Neuronal stem cell (in vitro differentiated cells): ENCODE results near the gene UGT2A3.
A peak's percentile ranks its signal among the peaks of the same experiment; 100 is the strongest.

ENCODE experiments used
- DNase-seq: peaks from one replicate; pipeline ENCODE4 v3.0.0-alpha.2; 2013; ENCODE audit warnings: low spot score
- H2AFZ ChIP-seq: one replicate; pipeline ENCODE4 v1.6.1; 2013; ENCODE audit warnings: mild to moderate bottlenecking, low read length, inconsistent platforms
- H2AK5ac ChIP-seq: 2 replicates; pipeline ENCODE4 v1.6.1; 2013; ENCODE audit warnings: low read depth, mild to moderate bottlenecking, inconsistent platforms, low read length, moderate library complexity, mixed read lengths
- H2BK120ac ChIP-seq: 2 replicates; pipeline ENCODE4 v1.6.1; 2013; ENCODE audit warnings: low read depth, mild to moderate bottlenecking, inconsistent platforms, low read length, moderate library complexity, mixed read lengths
- H2BK12ac ChIP-seq: one replicate; pipeline ENCODE4 v1.6.1; 2013; ENCODE audit warnings: low read length, inconsistent platforms
- H2BK15ac ChIP-seq: 2 replicates; pipeline ENCODE4 v1.6.1; 2013; ENCODE audit warnings: mild to moderate bottlenecking, low read length, inconsistent platforms, mixed read lengths
- H2BK5ac ChIP-seq: one replicate; pipeline ENCODE4 v1.6.1; 2013; ENCODE audit warnings: inconsistent platforms, mild to moderate bottlenecking, low read length, moderate library complexity
- H3K14ac ChIP-seq: one replicate; pipeline ENCODE4 v1.6.1; 2013; ENCODE audit warnings: low read length, inconsistent platforms
- H3K18ac ChIP-seq: 2 replicates; pipeline ENCODE4 v1.6.1; 2013; ENCODE audit warnings: low read length, inconsistent platforms
- H3K23ac ChIP-seq: 2 replicates; pipeline ENCODE4 v1.6.1; 2013; ENCODE audit warnings: low read depth, mild to moderate bottlenecking, mixed read lengths, low read length, inconsistent platforms; ENCODE audit not compliant: poor library complexity
- H3K27ac ChIP-seq: replicated peaks from 3 replicates; pipeline ENCODE4 v1.5.1; 2013; ENCODE audit warnings: low read length, inconsistent platforms
- H3K27me3 ChIP-seq, 3 experiments: 2 replicates each; pipeline ENCODE4 v1.6.1; 2013; ENCODE audit warnings: low read length in 3 of 3, mild to moderate bottlenecking in 2 of 3, inconsistent platforms in 1 of 3, low read depth in 1 of 3, mixed read lengths in 1 of 3, moderate library complexity in 1 of 3; ENCODE audit not compliant: control insufficient read depth in 3 of 3, insufficient read depth in 3 of 3
- H3K36me3 ChIP-seq, 2 donors: replicated peaks in 1 of 2; 2 replicates each; pipeline ENCODE4 v1.6.1; 2013; ENCODE audit warnings: low read length in 2 of 2; ENCODE audit not compliant: control insufficient read depth in 2 of 2, insufficient read depth in 2 of 2
- H3K4ac ChIP-seq: 2 replicates; pipeline ENCODE4 v1.6.1; 2013; ENCODE audit warnings: inconsistent platforms, mild to moderate bottlenecking, low read length, moderate library complexity
- H3K4me1 ChIP-seq, 2 donors: 1 replicate in 1 of 2; 2 replicates in 1 of 2; pipeline ENCODE4 v1.6.1; 2013; ENCODE audit warnings: low read length in 2 of 2, low read depth in 1 of 2; ENCODE audit not compliant: control insufficient read depth in 2 of 2, insufficient read depth in 1 of 2
- H3K4me2 ChIP-seq: one replicate; pipeline ENCODE4 v1.6.1; 2013; ENCODE audit warnings: mild to moderate bottlenecking, low read length, inconsistent platforms; ENCODE audit not compliant: insufficient read depth, poor library complexity, severe bottlenecking
- H3K4me3 ChIP-seq, 2 donors: 2 replicates each; pipeline ENCODE4 v1.5.1; 2013; ENCODE audit warnings: low read length in 2 of 2, mild to moderate bottlenecking in 2 of 2, inconsistent platforms in 1 of 2, moderate library complexity in 1 of 2
- H3K79me1 ChIP-seq: one replicate; pipeline ENCODE4 v1.6.1; 2013; ENCODE audit warnings: low read depth, mild to moderate bottlenecking, inconsistent platforms, low read length, moderate library complexity
- H3K9ac ChIP-seq: one replicate; pipeline ENCODE4 v1.6.1; 2013; ENCODE audit warnings: mild to moderate bottlenecking, low read depth, low read length, inconsistent platforms; ENCODE audit not compliant: poor library complexity
- H3K9me3 ChIP-seq, 2 donors: replicated peaks in 1 of 2; 2 replicates each; pipeline versions ENCODE3 to v1.6.1; 2013; ENCODE audit warnings: low read length in 2 of 2, mild to moderate bottlenecking in 2 of 2, inconsistent platforms in 1 of 2, low read depth in 1 of 2, mixed read lengths in 1 of 2, moderate library complexity in 1 of 2; ENCODE audit not compliant: control insufficient read depth in 2 of 2, insufficient read depth in 1 of 2
- H4K8ac ChIP-seq: one replicate; pipeline ENCODE4 v1.6.1; 2013; ENCODE audit warnings: low read depth, mild to moderate bottlenecking, inconsistent platforms, low read length, moderate library complexity
- H4K91ac ChIP-seq: one replicate; pipeline ENCODE4 v1.6.1; 2013; ENCODE audit warnings: low read length, low read depth, mild to moderate bottlenecking, inconsistent platforms; ENCODE audit not compliant: poor library complexity
- WGBS, 2 donors: extraction: QIAGEN DNeasy Blood & Tissue Kit; methylation state at CpG; one replicate each; pipeline ENCODE4 v1.1.7; 2013; ENCODE audit warnings: missing lambda C conversion rate in 2 of 2, mixed read lengths in 1 of 2; ENCODE audit not compliant: insufficient read length in 2 of 2, insufficient replicate concordance in 1 of 2; ENCODE audit errors: extremely low coverage in 2 of 2; 5-methylcytosine and 5-hydroxymethylcytosine counted together

The UGT2A3 gene

GRCh38 chr4:68917016-68917415 lies 34.6 kb downstream of the UGT2A3 start:
- Histone ChIP-seq H2AK5ac (no peak overlapping the region), H3K14ac (no peak overlapping the region), H3K23ac (no peak overlapping the region), H4K91ac (no peak overlapping the region), H3K4me2 (no peak overlapping the region), H3K4me3 (peak overlapping the region in 1 of 2 donors; percentile 12), H3K9ac (no peak overlapping the region), H2BK15ac (no peak overlapping the region), H2BK12ac (no peak overlapping the region), H3K27ac (no peak overlapping the region), H2AFZ (no peak overlapping the region), H3K18ac (no peak overlapping the region), H2BK120ac (no peak overlapping the region), H3K4me1 (no peaks in the 10 kb centered on the region), H4K8ac (no peak overlapping the region), H3K4ac (no peak overlapping the region), H3K79me1 (no peaks in the 10 kb centered on the region), H3K9me3 (no peaks in the 10 kb centered on the region), H3K27me3 (no peaks in the 10 kb centered on the region), H3K36me3 (no peaks in the 10 kb centered on the region), H2BK5ac (no peak overlapping the region)
- WGBS, 2 donors = no CpG with 5 or more reads among the region's 8 CpGs
- DNase-seq = no peak

DNA sequence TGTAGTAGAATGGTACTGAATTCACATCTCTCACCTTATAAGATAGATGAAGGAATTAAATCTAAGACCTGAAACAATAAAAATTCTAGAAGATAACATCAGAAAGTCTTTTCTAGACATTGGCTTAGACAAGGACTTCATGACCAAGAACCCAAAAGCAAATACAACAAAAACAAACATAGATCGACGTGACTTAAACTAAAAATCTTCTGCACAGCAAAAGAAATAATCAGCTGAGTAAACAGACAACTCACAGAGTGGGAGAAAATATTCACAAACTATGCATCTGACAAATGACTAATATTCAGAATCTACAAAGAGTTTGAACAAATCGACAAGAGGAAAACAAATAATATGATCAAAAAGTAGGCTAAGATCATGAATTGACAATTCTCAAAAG lies 38.8 kb downstream of the UGT2A3 start:
- H2AK5ac ChIP-seq = no peak overlapping the region

GRCh38 chr4:68909385-68909784 lies 42.2 kb downstream of the UGT2A3 start:
- Histone ChIP-seq H3K79me1 (no peaks in the 10 kb centered on the region), H2AFZ (no peak overlapping the region), H3K9me3 (no peaks in the 10 kb centered on the region), H3K9ac (no peak overlapping the region), H2AK5ac (no peak overlapping the region), H3K14ac (no peak overlapping the region), H4K8ac (no peak overlapping the region), H3K4me1 (peaks cover 2 to 13% of the 10 kb centered on the region in 2 donors), H3K4me2 (no peak overlapping the region), H4K91ac (no peak overlapping the region), H2BK15ac (no peak overlapping the region), H3K23ac (no peak overlapping the region), H3K27ac (no peak overlapping the region), H2BK5ac (no peak overlapping the region), H2BK12ac (no peak overlapping the region), H2BK120ac (no peak overlapping the region), H3K27me3 (no peaks in the 10 kb centered on the region), H3K36me3 (no peaks in the 10 kb centered on the region), H3K4ac (no peak overlapping the region), H3K4me3 (no peak overlapping the region), H3K18ac (no peak overlapping the region)
- no peak for DNase-seq
- no CpG with 5 or more reads among the region's 2 CpGs for WGBS, 2 donors

More for the DNA sequence above, 38.8 kb downstream of the UGT2A3 start:
- no peak overlapping the region for H3K9ac ChIP-seq
- H2BK15ac ChIP-seq = no peak overlapping the region
- DNase-seq = no peak
- no peaks in the 10 kb centered on the region for H3K36me3 ChIP-seq
- no peak overlapping the region for H2BK5ac ChIP-seq
- no peaks in the 10 kb centered on the region for H3K9me3 ChIP-seq
- no peak overlapping the region for H4K8ac ChIP-seq
- no peak overlapping the region for H3K4ac ChIP-seq
- H4K91ac ChIP-seq = no peak overlapping the region
- H3K4me1 ChIP-seq = no peaks in the 10 kb centered on the region
- H3K18ac ChIP-seq = no peak overlapping the region
- H2AFZ ChIP-seq = no peak overlapping the region
- H3K14ac ChIP-seq = no peak overlapping the region
- H3K27ac ChIP-seq = no peak overlapping the region
- H3K23ac ChIP-seq = no peak overlapping the region
- H2BK120ac ChIP-seq = no peak overlapping the region
- no peaks in the 10 kb centered on the region for H3K27me3 ChIP-seq
- no peaks in the 10 kb centered on the region for H3K79me1 ChIP-seq
- no peak overlapping the region for H3K4me3 ChIP-seq
- WGBS, 2 donors = no CpG with 5 or more reads among the region's 3 CpGs
- H2BK12ac ChIP-seq = no peak overlapping the region
- no peak overlapping the region for H3K4me2 ChIP-seq

- Histone ChIP-seq H3K9ac (no peak overlapping the region), H3K4me1 (peaks cover 2 to 13% of the 10 kb centered on the region in 2 donors), H2BK12ac (no peak overlapping the region), H3K4me3 (no peak overlapping the region), H3K4ac (no peak overlapping the region), H3K23ac (no peak overlapping the region), H3K9me3 (no peaks in the 10 kb centered on the region), H3K27me3 (no peaks in the 10 kb centered on the region), H2AFZ (no peak overlapping the region), H2BK120ac (no peak overlapping the region), H4K91ac (no peak overlapping the region), H2AK5ac (no peak overlapping the region), H3K36me3 (no peaks in the 10 kb centered on the region), H3K4me2 (no peak overlapping the region), H2BK5ac (no peak overlapping the region), H3K18ac (no peak overlapping the region), H4K8ac (no peak overlapping the region), H3K79me1 (no peaks in the 10 kb centered on the region), H3K14ac (no peak overlapping the region), H2BK15ac (no peak overlapping the region), H3K27ac (no peak overlapping the region)
- WGBS, 2 donors = no CpG with 5 or more reads among the region's 3 CpGs
- DNase-seq = no peak
These were observed 43.6 kb downstream of the UGT2A3 start for GRCh38 chr4:68907788-68908700.
